Upper lobe of right lung (tissue), 1 donor: ENCODE data around the gene ARMH3. TPM values are rescaled to one million over a fixed set of nuclear protein-coding genes. Genes with fewer than 3 reads are reported as not detected.

Experiments
- ATAC-seq: fragments of 200-7000 bp; cut with Tn5 transposase; one replicate; pipeline ENCODE4 v1.9.1; 2020; ENCODE audit warnings: mild to moderate bottlenecking, moderate library complexity
- DNase-seq: peaks from one replicate; pipeline ENCODE4 v3.0.0-alpha.2; 2020
- H3K27ac ChIP-seq: fragments of 200-600 bp; one replicate; pipeline ENCODE4 v1.8.0; 2022
- H3K27me3 ChIP-seq: fragments of 200-600 bp; one replicate; pipeline ENCODE4 v1.8.0; 2022; ENCODE audit warnings: mild to moderate bottlenecking
- H3K36me3 ChIP-seq: fragments of 200-600 bp; one replicate; pipeline ENCODE4 v1.8.0; 2022
- H3K4me1 ChIP-seq: fragments of 200-600 bp; one replicate; pipeline ENCODE4 v1.8.0; 2022
- H3K4me3 ChIP-seq: fragments of 200-600 bp; one replicate; pipeline ENCODE4 v1.8.0; 2022; ENCODE audit warnings: mild to moderate bottlenecking
- H3K9me3 ChIP-seq: fragments of 200-600 bp; one replicate; pipeline ENCODE4 v1.8.0; 2022
- intact Hi-C: fragments of 100-400 bp; cut with DNase I; formaldehyde crosslinking; loops from one replicate; pipeline ENCODE4 v1.11.0; 2022
- total RNA-seq: library from RNA; stranded (reverse); fragmentation: NEBNext Ultra II Directional; extraction: Animal tissue kit (Norgen Biotek cat#: 25700); gene quantifications from one replicate; pipeline ENCODE4 v1.2.1, GENCODE V29; 2021
- TF ChIP-seq, protein P1 (sequence below): fragments of 200-600 bp; IDR thresholded peaks from one replicate; pipeline ENCODE4 v1.8.0; 2022; ENCODE audit warnings: antibody characterized with exemption
- donor health status: DM: no; HTN: yes; CAD: no; lungs with severe emphysema.

The ARMH3 gene
- total RNA-seq, 1 donor from 2014 or later: 37.2 TPM

DNA sequence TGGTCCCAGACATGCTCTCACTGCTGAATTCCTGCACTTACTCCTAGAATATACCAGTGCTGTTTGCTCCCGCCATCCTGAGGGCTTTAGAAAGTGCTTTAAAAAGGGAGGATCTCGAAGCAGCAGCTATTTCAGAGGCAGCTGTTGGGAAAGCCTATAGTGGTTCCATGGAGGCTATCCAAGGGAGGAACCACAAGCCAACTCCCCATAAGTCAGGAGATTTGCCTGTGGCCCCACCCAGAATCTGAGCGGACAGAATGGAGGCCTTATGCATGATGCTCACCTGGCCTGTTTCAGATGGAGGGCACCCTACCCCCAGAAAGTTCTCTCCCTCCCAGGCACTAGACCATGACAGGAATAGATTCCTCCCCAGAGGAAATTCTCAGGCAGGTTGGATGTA, 210.1 kb downstream of the ARMH3 start:
- peaks cover 14% of the 10 kb centered on the region for H3K36me3 ChIP-seq
- H3K4me1 ChIP-seq: peaks cover 13% of the 10 kb centered on the region
- no peaks in the 10 kb centered on the region for H3K9me3 ChIP-seq
- no peak for DNase-seq
- no peaks in the 10 kb centered on the region for H3K27me3 ChIP-seq
- intact Hi-C loops: no loop called here
- H3K27ac ChIP-seq: no peak overlapping the region
- ATAC-seq: no peak
- TF ChIP-seq, protein P1, sequence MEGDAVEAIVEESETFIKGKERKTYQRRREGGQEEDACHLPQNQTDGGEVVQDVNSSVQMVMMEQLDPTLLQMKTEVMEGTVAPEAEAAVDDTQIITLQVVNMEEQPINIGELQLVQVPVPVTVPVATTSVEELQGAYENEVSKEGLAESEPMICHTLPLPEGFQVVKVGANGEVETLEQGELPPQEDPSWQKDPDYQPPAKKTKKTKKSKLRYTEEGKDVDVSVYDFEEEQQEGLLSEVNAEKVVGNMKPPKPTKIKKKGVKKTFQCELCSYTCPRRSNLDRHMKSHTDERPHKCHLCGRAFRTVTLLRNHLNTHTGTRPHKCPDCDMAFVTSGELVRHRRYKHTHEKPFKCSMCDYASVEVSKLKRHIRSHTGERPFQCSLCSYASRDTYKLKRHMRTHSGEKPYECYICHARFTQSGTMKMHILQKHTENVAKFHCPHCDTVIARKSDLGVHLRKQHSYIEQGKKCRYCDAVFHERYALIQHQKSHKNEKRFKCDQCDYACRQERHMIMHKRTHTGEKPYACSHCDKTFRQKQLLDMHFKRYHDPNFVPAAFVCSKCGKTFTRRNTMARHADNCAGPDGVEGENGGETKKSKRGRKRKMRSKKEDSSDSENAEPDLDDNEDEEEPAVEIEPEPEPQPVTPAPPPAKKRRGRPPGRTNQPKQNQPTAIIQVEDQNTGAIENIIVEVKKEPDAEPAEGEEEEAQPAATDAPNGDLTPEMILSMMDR: no peak
- no peak overlapping the region for H3K4me3 ChIP-seq

DNA sequence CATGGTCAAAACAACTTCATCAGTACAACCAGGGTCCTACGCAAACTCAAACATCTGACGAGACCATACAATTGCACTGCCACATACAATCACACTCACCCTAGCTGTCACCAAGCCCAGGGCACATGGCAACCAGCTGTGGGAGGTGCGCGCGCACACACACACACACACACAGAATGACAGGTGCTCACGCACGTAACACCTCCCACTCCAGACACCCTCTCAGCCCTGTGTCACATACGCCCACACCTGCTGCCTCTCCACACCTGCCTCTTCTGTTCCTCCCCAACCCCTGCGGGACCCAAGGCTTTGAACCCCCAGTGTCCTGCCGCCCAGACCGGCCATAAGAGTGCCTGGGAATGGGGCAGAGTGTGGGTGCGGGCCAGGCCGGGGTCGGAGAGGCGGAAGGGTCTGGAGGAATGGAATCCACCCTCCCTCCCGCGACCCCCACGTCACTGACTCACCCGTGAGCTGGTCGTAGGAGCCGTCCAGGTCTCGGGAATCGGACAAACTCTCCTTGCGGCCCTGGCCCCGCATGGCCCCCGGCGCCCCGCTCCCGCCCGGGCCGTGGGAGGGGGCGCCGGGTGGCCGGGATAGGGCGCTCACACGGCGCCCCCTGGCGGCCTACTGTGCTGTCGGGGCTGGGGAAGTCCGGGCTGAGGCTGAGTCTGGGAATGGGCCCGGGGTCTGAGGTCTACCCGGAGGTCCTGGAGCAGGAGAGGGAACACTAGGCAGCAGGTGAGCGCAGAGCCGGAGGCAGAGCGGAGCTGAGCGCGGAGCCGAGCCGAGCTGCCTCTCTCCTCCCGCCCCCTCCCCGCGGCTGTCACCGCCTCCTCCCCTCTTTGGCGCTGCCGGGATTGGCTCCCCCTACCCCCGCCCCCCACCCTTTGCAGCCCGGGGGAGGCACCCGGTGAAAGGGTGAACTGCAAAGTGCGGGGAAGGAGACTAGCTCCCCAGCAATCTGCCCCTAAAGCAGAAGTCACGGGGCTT, 212.6 kb downstream of the ARMH3 start, which contains the start of gene KCNIP2:
Gene KCNIP2, minus strand, starts transcription at position 769 of the 990 bp plus-strand sequence. Its CDS starts 232 bp downstream, at position 537.
- peaks cover 14% of the 10 kb centered on the region for H3K36me3 ChIP-seq
- TF ChIP-seq, protein P1: peak; percentile 56
- intact Hi-C loops: no loop called here
- DNase-seq: peak; percentile 75
- peak; percentile 22 for ATAC-seq
- no peak within 1 kb of the TSS for H3K27ac ChIP-seq
- H3K27me3 ChIP-seq: no peaks in the 10 kb centered on the region
- H3K4me1 ChIP-seq: peaks cover 17% of the 10 kb centered on the region
- peak within 1 kb of the TSS; percentile 31 for H3K4me3 ChIP-seq
- H3K9me3 ChIP-seq: no peaks in the 10 kb centered on the region

DNA sequence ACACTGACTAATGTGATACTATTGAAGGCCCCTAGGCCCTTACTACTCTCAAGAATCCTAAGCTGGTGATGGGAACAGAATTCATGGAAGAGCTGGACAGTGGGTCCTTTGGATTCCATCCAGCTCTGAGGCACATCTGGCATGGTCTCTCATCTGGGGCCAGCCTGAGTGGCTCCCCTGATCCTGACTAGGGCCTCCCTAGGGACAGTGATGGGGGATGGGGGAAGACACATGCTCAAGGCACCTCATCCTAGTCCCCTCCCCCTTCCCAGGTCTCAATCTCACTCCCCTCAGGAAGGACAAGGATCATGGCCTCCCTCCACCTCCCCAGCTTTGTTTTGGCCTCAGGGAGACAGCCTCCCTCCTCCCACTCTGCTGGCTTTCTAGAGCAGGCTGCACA, 214.1 kb downstream of the ARMH3 start:
- H3K36me3 ChIP-seq: peaks cover 5% of the 10 kb centered on the region
- no peak for DNase-seq
- no peak overlapping the region for H3K4me3 ChIP-seq
- peaks cover 17% of the 10 kb centered on the region for H3K4me1 ChIP-seq
- intact Hi-C loops: no loop called here
- TF ChIP-seq, protein P1: no peak
- no peak overlapping the region for H3K27ac ChIP-seq
- no peaks in the 10 kb centered on the region for H3K9me3 ChIP-seq
- ATAC-seq: no peak
- H3K27me3 ChIP-seq: no peaks in the 10 kb centered on the region

DNA sequence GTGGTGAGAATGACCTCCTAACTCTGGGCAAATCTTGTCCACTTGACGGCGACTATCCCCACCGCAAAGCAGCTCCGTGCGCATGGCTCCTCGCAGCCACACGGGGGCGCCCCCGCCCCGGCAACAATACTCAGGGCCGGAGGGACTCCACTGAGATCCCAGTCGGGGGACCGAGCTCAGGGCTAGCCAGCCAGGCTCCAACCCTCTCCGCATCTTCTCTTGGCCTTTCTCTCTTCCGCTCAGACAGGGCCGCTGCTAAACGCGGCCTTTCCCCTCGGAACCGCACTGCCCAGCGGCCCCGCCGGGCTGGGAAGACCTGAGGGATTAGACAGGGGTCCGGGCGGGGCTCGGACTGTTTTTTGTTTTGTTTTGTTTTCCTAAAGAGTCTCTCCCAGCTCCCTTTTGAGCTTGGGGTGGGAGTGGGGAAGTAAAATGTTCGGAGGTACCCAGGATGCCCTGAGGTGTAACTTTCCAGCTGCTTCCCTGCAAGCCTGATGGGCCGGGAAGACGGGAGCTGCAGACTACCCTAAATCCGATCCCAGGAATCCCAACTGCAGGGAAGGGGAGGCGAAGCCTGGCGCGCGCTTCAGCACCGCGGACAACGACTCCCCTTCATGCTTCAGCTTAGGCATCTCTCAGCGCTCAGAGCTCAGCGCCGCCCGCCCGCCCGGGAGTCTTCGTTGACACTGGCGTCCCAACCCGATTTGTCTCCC, 215.1 kb downstream of the ARMH3 start:
- peak; percentile 90 for ATAC-seq
- H3K27me3 ChIP-seq: no peaks in the 10 kb centered on the region
- peak; percentile 89 for DNase-seq
- no peaks in the 10 kb centered on the region for H3K9me3 ChIP-seq
- H3K4me1 ChIP-seq: peaks cover 17% of the 10 kb centered on the region
- H3K27ac ChIP-seq: no peak overlapping the region
- H3K36me3 ChIP-seq: no peaks in the 10 kb centered on the region
- intact Hi-C loops: no loop called here
- TF ChIP-seq, protein P1: peak; percentile 90
- peak overlapping the region; percentile 39 for H3K4me3 ChIP-seq

DNA sequence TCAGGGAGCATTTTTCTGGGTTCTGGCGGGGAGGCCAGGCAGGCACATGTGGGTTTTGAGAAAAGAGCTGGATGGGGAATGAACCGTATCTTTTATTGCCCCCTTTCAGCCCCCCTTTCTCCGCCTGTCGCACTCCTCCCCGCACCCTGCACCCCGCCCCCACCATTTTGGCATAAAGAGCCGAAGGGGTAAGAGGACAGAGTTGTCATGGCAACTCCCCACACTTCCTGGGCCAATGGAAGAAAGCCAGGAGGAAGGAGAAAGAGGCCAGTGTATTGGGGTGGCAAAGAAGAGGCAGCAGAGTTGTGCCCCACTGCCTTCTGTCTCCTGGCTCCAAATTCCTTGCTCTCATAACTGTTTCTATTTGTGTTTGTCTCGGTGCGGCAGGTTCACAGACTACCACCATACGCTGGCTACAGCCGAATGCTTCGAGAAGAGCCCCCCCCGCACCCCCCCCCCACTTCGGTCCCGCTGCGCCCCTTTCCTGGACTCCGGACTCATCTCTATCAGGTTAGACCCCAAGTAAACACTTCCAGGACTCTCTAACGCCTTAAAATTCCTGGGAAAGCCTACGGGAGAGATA, 215.8 kb downstream of the ARMH3 start:
- Histone ChIP-seq H3K4me1 (peaks cover 17% of the 10 kb centered on the region), H3K9me3 (no peaks in the 10 kb centered on the region), H3K4me3 (peak overlapping the region; percentile 39), H3K27ac (no peak overlapping the region), H3K36me3 (no peaks in the 10 kb centered on the region), H3K27me3 (no peaks in the 10 kb centered on the region)
- intact Hi-C loops: no loop called here
- DNase-seq (no peak), ATAC-seq (no peak)
- TF ChIP-seq, protein P1: no peak
